Stimulated activated CD4-positive, alpha-beta T cell treated with anti-CD3 and anti-CD28 coated beads, TNF-alpha, amount 100 ng/mL, for 4 hours (primary cell): Measurements from ENCODE around the gene CRHR2.

Experiments
- DNase-seq, 3 experiments: peaks; one replicate each; pipeline ENCODE4 v3.0.0-alpha.2; 2020; ENCODE audit warnings: low read depth in 3 of 3

The CRHR2 gene

DNA sequence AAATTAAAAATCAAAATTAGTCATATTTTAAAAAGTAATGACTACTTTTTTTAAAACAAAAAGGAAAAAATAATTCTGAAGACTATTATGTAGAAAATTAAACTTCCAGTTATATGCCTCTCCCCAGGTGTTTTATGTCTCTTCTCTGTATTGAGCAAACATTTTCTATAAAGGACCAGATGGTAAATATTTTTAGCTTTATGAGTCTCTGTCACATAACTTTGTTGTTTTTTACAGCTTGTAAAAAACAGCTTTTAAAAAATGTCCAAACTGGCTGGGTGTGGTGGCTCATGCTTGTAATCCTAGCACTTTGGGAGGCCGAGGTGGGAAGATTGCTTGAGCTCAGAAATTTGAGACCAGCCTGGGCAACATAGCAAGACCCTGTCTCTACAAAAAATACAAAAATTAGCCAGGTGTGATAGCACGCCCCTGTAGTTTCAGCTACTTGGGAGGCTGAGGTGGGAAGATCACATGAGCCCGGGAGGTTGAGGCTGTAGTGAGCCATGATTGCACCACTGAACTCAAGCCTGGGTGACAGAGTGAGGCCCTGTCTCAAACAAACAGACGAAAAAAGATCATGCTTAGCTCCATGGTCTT is 64.1 kb downstream of the CRHR2 start:
- DNase-seq = no peak

DNA sequence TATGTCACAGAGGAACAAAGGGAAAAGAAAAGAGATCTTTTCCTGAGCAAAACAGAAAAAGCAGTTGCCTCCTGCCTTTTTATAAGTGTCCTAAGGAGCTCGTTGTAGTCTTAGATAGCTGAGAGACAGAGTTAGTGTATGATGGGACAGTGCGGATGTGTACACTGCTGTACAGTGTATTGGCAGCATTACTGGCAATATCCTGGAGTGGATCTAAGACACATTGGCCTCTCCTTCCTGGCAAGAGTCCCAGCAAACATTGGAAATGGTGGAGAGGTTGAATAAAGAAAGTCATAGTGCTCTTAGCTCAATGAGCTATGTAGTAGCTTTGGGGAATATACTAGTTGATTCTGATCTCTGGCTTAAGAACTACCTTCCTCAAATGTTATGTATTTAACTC is 64.9 kb downstream of the CRHR2 start:
- DNase-seq = no peak

DNA sequence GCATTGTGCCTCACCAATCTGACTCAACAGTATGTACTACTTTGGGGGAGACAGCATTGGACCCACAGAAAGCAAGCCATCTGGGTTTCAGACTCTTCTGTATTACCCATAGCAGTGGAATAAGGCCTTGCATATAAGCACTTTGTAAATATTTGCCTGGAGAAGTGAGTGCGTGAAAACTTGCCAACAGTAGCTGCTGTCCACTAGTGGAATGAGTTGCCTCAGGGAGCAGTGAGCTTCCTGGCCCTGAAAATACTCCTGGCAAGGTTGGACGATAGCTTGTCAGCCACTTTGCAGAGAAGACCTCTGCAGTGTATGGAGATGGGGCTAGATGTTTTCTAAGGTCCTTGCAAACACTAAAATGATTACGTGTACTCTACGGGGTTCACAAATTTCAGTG is 65.9 kb downstream of the CRHR2 start:
- no peak for DNase-seq

DNA sequence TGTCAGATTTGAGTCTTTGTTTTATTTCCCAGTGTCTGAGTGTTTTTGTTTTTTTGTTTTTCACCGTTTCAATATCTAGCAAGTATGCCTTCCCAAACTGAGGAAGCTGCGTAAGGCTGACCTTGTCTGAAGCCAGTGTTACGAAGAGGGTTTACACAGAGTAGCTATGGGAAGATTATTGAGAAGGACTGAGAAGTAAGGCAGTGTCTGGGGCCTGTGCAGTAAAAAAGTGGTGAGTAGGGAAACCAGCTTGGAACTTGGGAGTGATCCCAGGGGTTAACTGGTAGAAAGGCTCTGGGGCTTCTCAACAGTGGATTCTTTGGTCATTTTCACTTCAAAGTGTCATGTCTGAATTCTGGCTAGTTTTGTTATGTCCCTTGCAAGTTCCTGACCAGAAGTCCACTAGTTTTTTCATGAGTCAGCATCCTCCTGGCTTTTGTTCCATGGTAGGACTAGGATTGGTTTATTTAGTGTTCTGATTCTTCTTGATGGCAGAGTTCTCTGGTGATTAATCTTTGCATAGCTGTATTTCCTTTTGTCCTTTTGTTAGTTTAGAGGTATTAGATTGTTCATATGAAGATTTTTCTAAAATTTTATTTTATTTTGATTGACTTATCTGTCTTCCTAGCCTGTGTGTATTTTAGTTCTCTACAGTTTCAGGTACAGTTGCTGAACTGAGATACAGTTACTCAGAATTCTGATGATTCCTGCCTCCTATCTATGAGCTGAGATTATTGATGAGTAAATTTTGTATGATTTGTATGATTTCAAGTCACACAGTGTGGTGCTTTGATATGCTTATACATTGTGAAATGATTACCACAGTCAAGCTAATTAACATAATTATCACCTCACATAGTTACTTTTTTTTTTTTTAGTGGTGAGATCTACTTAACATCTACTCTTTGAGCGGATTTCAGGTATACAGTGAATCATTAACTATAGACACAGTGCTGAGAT is 68.6 kb downstream of the CRHR2 start:
- DNase-seq = no peak

DNA sequence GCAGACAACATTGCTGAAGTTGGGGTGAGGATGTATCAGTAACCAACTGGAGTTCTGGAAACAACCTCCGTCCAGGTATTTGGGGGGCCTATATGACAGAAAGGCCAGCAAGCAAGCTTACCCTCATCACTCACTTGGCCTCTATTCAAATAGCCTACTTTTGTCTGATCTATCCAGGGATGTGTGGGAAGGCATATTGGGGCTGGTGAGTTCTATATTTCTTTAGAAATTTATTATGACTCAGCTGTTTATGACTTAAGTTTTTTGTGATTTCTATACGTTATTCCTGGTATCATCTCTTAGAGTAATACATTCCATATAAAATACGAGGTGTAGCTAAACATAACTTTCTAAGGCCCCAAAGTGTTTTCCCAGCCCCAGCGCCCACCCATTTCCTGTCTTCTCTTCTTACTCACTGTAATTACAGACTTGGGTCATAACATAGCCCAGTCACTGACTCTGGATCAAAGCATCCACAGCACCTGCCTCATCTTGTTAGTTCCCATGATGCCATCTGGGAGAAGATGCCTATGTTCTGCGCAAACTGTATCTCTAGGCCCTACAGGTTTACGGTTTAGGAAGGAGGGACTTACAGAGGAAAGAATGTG is 69.5 kb downstream of the CRHR2 start:
- DNase-seq = no peak

DNA sequence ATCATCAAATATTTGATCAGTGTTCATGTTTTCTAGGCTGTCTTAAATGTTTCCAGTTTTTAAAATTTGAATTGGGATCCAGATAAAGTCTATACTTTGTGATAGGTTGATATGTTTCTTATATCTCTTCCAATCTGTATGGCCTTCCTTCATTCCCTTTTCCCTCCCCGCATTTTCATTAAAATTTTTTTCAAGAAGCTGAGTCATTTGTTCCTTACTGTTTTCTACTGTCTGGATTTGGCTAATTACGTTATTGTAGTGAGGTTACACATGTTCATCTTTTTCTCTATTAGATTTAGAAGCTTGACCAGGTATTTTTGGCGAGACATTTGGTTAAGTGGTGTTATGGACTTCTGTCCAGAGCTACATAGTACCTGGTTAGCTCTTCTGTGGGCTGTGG is 76.4 kb downstream of the CRHR2 start:
- DNase-seq = no peak

DNA sequence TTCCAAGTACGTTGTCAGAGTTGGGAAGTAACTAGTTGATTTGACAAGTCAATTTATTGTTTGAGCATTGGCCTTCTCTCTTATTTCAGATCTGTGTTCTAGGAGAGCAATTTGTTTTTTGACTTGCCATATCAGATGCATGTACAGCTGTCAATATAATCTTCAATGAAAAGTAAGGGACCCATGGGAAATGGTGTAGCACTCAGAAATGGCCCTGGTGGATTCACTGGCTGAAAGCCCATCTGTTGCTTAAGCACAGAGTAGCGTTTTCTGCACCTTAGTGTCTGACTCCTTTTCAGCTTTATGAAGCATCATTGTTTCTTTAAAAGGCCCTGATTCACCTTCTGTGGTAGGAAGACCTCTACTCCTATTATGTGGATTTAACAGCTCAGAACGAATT is 77.4 kb downstream of the CRHR2 start:
- DNase-seq = no peak
